Large intestine (tissue), 3 donors: Measurements from ENCODE around the gene CFAP299. TPM values are rescaled to one million over a fixed set of nuclear protein-coding genes. Genes with fewer than 3 reads are reported as not detected.
"Not testable (repeated sequence)": the region's sequence is repeated elsewhere in the genome, so short reads cannot be mapped to it uniquely, and the experiment has no call there.

Experiments
- DNase-seq, 2 donors: peaks; one replicate each; pipeline versions ENCODE4 v3.0.0 to v3.0.0-alpha.2; 2013
- H3K27ac ChIP-seq: one replicate; pipeline ENCODE4 v1.5.1; 2013; ENCODE audit warnings: low read length
- H3K27me3 ChIP-seq: 2 replicates; pipeline ENCODE4 v1.6.1; 2013; ENCODE audit warnings: low read length; ENCODE audit not compliant: control insufficient read depth, insufficient read depth
- H3K36me3 ChIP-seq: 2 replicates; pipeline ENCODE4 v1.6.1; 2013; ENCODE audit warnings: low read length; ENCODE audit not compliant: control insufficient read depth, insufficient read depth
- H3K4me1 ChIP-seq: one replicate; pipeline ENCODE4 v1.6.1; 2013; ENCODE audit warnings: low read length; ENCODE audit not compliant: control insufficient read depth, insufficient read depth
- H3K4me3 ChIP-seq: one replicate; pipeline ENCODE4 v1.5.1; 2013; ENCODE audit warnings: low read length
- H3K9me3 ChIP-seq: one replicate; pipeline ENCODE4 v1.6.1; 2013; ENCODE audit warnings: mild to moderate bottlenecking, low read depth, low read length, moderate library complexity; ENCODE audit not compliant: control insufficient read depth
- WGBS: methylation state at CpG from one replicate; pipeline ENCODE4 v1.1.5; 2013; ENCODE audit warnings: low lambda C conversion rate; ENCODE audit not compliant: insufficient coverage; 5-methylcytosine and 5-hydroxymethylcytosine counted together
- polyA plus RNA-seq: library from polyadenylated mRNA; unstranded; fragments of 120-200 nt; gene quantifications from one replicate; pipeline ENCODE4 v1.2.1, GENCODE V29; 2013

CFAP299 gene
- polyA plus RNA-seq, 1 donor, result 0.16 TPM

GRCh38 chr4:80731436-80731835 is 395.9 kb downstream of the CFAP299 start:
- DNase-seq, result no peak

DNA sequence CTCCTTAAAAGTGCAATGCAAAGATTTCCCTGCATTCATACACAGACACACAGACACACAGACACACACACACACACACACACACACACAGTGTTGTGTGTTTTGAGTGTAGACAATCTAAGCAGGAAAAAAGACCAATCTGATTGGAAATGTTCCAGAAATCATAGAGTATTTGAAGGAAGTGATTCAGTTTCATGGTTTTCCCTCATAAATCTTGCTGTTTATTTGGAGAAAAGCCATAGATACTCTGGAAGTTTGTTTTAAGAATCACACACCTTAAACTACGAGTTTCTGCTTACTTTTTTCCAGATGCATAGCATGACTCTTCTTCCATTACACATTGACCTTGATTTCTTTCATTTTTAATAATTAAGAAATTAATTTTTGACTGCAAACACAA is 396.5 kb downstream of the CFAP299 start:
- 57% methylated on average over 1 of the region's 1 CpG for WGBS
- no peaks in the 10 kb centered on the region for H3K9me3 ChIP-seq
- H3K27ac ChIP-seq, result no peak overlapping the region
- no peak for DNase-seq
- H3K27me3 ChIP-seq, result no peaks in the 10 kb centered on the region
- H3K4me3 ChIP-seq, result no peak overlapping the region
- H3K36me3 ChIP-seq, result no peaks in the 10 kb centered on the region
- H3K4me1 ChIP-seq, result no peaks in the 10 kb centered on the region

More at GRCh38 chr4:80731436-80731835, 395.9 kb downstream of the CFAP299 start:
- H3K9me3 ChIP-seq, result no peaks in the 10 kb centered on the region
- no peaks in the 10 kb centered on the region for H3K36me3 ChIP-seq
- no peak overlapping the region for H3K4me3 ChIP-seq
- H3K4me1 ChIP-seq, result no peaks in the 10 kb centered on the region
- WGBS, result no CpG with 5 or more reads among the region's 1 CpG
- no peak overlapping the region for H3K27ac ChIP-seq
- no peaks in the 10 kb centered on the region for H3K27me3 ChIP-seq

GRCh38 chr4:80740375-80740774 is 404.8 kb downstream of the CFAP299 start:
- no peak overlapping the region for H3K27ac ChIP-seq
- no peaks in the 10 kb centered on the region for H3K4me1 ChIP-seq
- DNase-seq, result no peak
- no CpG with 5 or more reads among the region's 2 CpGs for WGBS
- H3K36me3 ChIP-seq, result no peaks in the 10 kb centered on the region
- no peak overlapping the region for H3K4me3 ChIP-seq
- peaks cover 5% of the 10 kb centered on the region for H3K9me3 ChIP-seq
- H3K27me3 ChIP-seq, result no peaks in the 10 kb centered on the region

GRCh38 chr4:80749558-80749957 is 414.0 kb downstream of the CFAP299 start:
- H3K9me3 ChIP-seq, H3K27me3 ChIP-seq, H3K4me1 ChIP-seq, DNase-seq, H3K27ac ChIP-seq, H3K36me3 ChIP-seq, H3K4me3 ChIP-seq: not testable (repeated sequence)
- WGBS, result no CpG with 5 or more reads among the region's 6 CpGs

GRCh38 chr4:80751200-80751599 is 415.7 kb downstream of the CFAP299 start:
- Histone ChIP-seq H3K9me3 (no peaks in the 10 kb centered on the region), H3K4me3 (no peak overlapping the region), H3K36me3 (no peaks in the 10 kb centered on the region), H3K4me1 (no peaks in the 10 kb centered on the region), H3K27ac (no peak overlapping the region), H3K27me3 (no peaks in the 10 kb centered on the region)
- DNase-seq, result no peak

GRCh38 chr4:80767944-80768343 is 432.4 kb downstream of the CFAP299 start:
- Histone ChIP-seq H3K9me3 (no peaks in the 10 kb centered on the region), H3K4me1 (no peaks in the 10 kb centered on the region), H3K27me3 (no peaks in the 10 kb centered on the region), H3K4me3 (no peak overlapping the region), H3K36me3 (no peaks in the 10 kb centered on the region), H3K27ac (no peak overlapping the region)
- no CpG with 5 or more reads among the region's 2 CpGs for WGBS
- DNase-seq, result no peak

DNA sequence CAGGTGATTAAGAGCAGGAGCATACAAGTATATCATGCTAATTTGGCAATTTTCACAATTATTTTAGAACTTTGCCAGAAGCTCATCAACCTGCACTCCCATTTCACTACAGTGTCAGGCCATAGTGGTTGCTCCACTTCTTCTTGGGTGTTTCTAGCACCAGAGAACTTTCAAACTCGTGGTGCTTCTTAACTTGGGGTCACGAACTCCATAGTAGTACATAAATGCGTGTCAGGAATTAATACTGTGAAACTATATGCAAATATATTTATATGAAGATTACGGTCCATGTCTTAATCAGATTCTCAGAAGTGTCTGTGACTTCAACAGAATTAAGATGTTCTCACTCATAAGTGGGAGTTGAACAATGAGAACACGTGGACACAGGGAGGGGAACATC is 440.6 kb downstream of the CFAP299 start:
- WGBS, result no CpG with 5 or more reads among the region's 5 CpGs
- Histone ChIP-seq H3K9me3 (no peaks in the 10 kb centered on the region), H3K27ac (no peak overlapping the region), H3K36me3 (no peaks in the 10 kb centered on the region), H3K4me3 (no peak overlapping the region), H3K27me3 (no peaks in the 10 kb centered on the region), H3K4me1 (no peaks in the 10 kb centered on the region)
- DNase-seq, result no peak

GRCh38 chr4:80781431-80781830 is 445.9 kb downstream of the CFAP299 start:
- no CpG with 5 or more reads among the region's 1 CpG for WGBS
- Histone ChIP-seq H3K27ac (no peak overlapping the region), H3K36me3 (no peaks in the 10 kb centered on the region), H3K4me3 (no peak overlapping the region), H3K9me3 (no peaks in the 10 kb centered on the region), H3K27me3 (no peaks in the 10 kb centered on the region), H3K4me1 (no peaks in the 10 kb centered on the region)
- DNase-seq, result no peak

- H3K4me1 ChIP-seq, result no peaks in the 10 kb centered on the region
- DNase-seq, result no peak
- H3K36me3 ChIP-seq, result no peaks in the 10 kb centered on the region
- no CpG with 5 or more reads among the region's 1 CpG for WGBS
- no peaks in the 10 kb centered on the region for H3K9me3 ChIP-seq
- H3K27ac ChIP-seq, result no peak overlapping the region
- H3K27me3 ChIP-seq, result peaks cover 2% of the 10 kb centered on the region
- no peak overlapping the region for H3K4me3 ChIP-seq
Measured at GRCh38 chr4:80787306-80787705, 451.8 kb downstream of the CFAP299 start.

DNA sequence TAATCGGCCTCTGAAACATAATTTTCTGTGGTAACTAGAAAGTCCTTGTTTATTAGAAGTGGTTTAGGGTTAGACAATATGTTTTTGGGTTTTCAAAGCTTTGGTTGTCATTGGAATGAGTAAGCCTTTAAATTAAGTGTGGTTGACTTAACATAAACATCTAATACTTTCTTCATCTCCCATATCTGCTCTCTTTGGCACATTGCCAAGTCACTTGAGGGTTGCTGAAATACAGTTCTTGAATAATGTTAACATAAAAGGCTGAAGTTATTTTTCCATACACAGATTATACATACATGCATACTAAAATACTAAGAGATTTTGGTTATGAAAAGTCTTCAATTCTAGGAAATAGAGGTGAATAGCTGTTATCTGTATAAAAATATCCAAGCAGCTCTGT is 453.3 kb downstream of the CFAP299 start:
- Histone ChIP-seq H3K27ac (no peak overlapping the region), H3K36me3 (no peaks in the 10 kb centered on the region), H3K4me3 (no peak overlapping the region), H3K27me3 (peaks cover 2% of the 10 kb centered on the region), H3K9me3 (no peaks in the 10 kb centered on the region), H3K4me1 (no peaks in the 10 kb centered on the region)
- peak in 1 of 2 donors; percentile 10 for DNase-seq
- 100% methylated on average over 1 of the region's 1 CpG for WGBS

DNA sequence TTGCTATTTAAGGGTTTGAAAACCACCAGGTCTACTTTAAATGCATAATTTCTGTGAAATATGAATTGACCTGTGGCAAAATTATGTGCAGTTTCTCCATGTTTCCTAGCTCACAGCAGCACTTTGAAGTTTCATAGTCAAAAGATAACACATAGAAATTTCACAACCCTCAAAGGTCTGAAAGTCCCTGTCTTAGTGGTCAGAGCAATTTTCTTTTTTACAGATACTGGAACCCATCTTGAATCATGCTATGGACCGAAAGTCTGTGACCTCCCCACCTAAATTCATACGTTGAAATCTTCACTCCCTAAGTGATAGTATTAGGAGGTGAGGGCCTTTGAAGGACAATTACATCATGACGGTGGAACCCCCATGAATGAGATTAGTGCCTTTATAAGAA is 454.6 kb downstream of the CFAP299 start:
- peaks cover 2% of the 10 kb centered on the region for H3K27me3 ChIP-seq
- no peaks in the 10 kb centered on the region for H3K9me3 ChIP-seq
- DNase-seq, result no peak
- H3K4me1 ChIP-seq, result no peaks in the 10 kb centered on the region
- H3K36me3 ChIP-seq, result no peaks in the 10 kb centered on the region
- H3K4me3 ChIP-seq, result no peak overlapping the region
- H3K27ac ChIP-seq, result no peak overlapping the region
- no CpG with 5 or more reads among the region's 3 CpGs for WGBS
